Lung (tissue), 12 donors: ENCODE measurements around the gene RASSF5. TPM values are rescaled to one million over a fixed set of nuclear protein-coding genes. Genes with fewer than 3 reads are reported as not detected.

Source experiments
- ATAC-seq: fragments of 200-7000 bp; cut with Tn5 transposase; one replicate; pipeline ENCODE4 v1.9.1; 2020; ENCODE audit warnings: moderate number of reproducible peaks; ENCODE audit not compliant: insufficient read depth, low FRiP score
- DNase-seq, 3 donors: peaks; one replicate each; pipeline ENCODE4 v3.0.0-alpha.2; 2013 to 2017
- H3K27ac ChIP-seq, 2 donors: one replicate each; pipeline ENCODE4 v1.5.1; 2013; ENCODE audit warnings: mild to moderate bottlenecking in 2 of 2, moderate library complexity in 2 of 2, control low read depth in 1 of 2, inconsistent platforms in 1 of 2, low read depth in 1 of 2, low read length in 1 of 2
- H3K27me3 ChIP-seq, 3 donors: one replicate each; pipeline ENCODE4 v1.5.1; 2013; ENCODE audit warnings: low read length in 2 of 3; ENCODE audit not compliant: control insufficient read depth in 3 of 3, insufficient read depth in 3 of 3
- H3K36me3 ChIP-seq, 4 donors: one replicate each; pipeline ENCODE4 v1.5.1; 2013; ENCODE audit warnings: low read length in 4 of 4, mild to moderate bottlenecking in 1 of 4, moderate library complexity in 1 of 4; ENCODE audit not compliant: control insufficient read depth in 4 of 4, insufficient read depth in 4 of 4
- H3K4me1 ChIP-seq, 5 donors: one replicate each; pipeline ENCODE4 v1.5.1; 2013; ENCODE audit warnings: low read length in 5 of 5, mild to moderate bottlenecking in 2 of 5, moderate library complexity in 1 of 5; ENCODE audit not compliant: control insufficient read depth in 5 of 5, insufficient read depth in 5 of 5
- H3K4me3 ChIP-seq: one replicate; pipeline ENCODE4 v1.5.1; 2013; ENCODE audit warnings: mild to moderate bottlenecking, control low read depth, moderate library complexity
- H3K9ac ChIP-seq, 2 donors: one replicate each; pipeline ENCODE4 v1.5.1; 2013; ENCODE audit warnings: low read length in 2 of 2, control low read depth in 1 of 2; ENCODE audit not compliant: insufficient read depth in 1 of 2
- H3K9me3 ChIP-seq, 4 donors: one replicate each; pipeline ENCODE4 v1.5.1; 2013; ENCODE audit warnings: low read length in 3 of 4, mild to moderate bottlenecking in 1 of 4, moderate library complexity in 1 of 4; ENCODE audit not compliant: control insufficient read depth in 4 of 4, insufficient read depth in 3 of 4
- WGBS, 2 donors: extraction: QIAGEN DNeasy Blood & Tissue Kit; methylation state at CpG; one replicate each; pipeline ENCODE4 v1.1.7; 2013; 5-methylcytosine and 5-hydroxymethylcytosine counted together
- polyA plus RNA-seq, 2 donors: library from polyadenylated mRNA; stranded (reverse); fragments of 200-250 nt; gene quantifications; one replicate each; pipeline ENCODE4 v1.2.1, GENCODE V29; 2013
- total RNA-seq, 2 donors: library from RNA; depleted of rRNA in 1 of 2; stranded (reverse); fragments of >200 nt in 1 of 2; gene quantifications; one replicate each; pipeline ENCODE4 v1.2.1, GENCODE V29; 2014 to 2021
- TF ChIP-seq, protein P1 (sequence below): IDR thresholded peaks from 2 replicates; pipeline ENCODE4 v1.5.1; 2012; ENCODE audit warnings: mild to moderate bottlenecking; ENCODE audit errors: control extremely low read depth, extremely low read depth
- donor health status: control.
- donor health status: control.
- donor health status: Bipolar disorder and iron deficiency.
- donor health status: healthy.
- donor health status: DM: yes; HTN: yes; CAD: no.

The RASSF5 gene
- total and polyA plus RNA-seq, 4 donors: 10.3 to 38.2 (median 30.7) TPM

- H3K27ac ChIP-seq: no peak overlapping the region
- peaks cover 0 to 12% (median 2%) of the 10 kb centered on the region in 5 donors for H3K4me1 ChIP-seq
- ATAC-seq (no peak), DNase-seq (no peak)
- no peaks in the 10 kb centered on the region for H3K9me3 ChIP-seq
- H3K4me3 ChIP-seq: no peak overlapping the region
- H3K36me3 ChIP-seq: peaks cover 0 to 14% (median 6%) of the 10 kb centered on the region in 4 donors
- TF ChIP-seq, protein P1, sequence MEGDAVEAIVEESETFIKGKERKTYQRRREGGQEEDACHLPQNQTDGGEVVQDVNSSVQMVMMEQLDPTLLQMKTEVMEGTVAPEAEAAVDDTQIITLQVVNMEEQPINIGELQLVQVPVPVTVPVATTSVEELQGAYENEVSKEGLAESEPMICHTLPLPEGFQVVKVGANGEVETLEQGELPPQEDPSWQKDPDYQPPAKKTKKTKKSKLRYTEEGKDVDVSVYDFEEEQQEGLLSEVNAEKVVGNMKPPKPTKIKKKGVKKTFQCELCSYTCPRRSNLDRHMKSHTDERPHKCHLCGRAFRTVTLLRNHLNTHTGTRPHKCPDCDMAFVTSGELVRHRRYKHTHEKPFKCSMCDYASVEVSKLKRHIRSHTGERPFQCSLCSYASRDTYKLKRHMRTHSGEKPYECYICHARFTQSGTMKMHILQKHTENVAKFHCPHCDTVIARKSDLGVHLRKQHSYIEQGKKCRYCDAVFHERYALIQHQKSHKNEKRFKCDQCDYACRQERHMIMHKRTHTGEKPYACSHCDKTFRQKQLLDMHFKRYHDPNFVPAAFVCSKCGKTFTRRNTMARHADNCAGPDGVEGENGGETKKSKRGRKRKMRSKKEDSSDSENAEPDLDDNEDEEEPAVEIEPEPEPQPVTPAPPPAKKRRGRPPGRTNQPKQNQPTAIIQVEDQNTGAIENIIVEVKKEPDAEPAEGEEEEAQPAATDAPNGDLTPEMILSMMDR: no peak
- no peak overlapping the region for H3K9ac ChIP-seq
- WGBS, 2 donors: 96% methylated on average over 14 of the region's 14 CpGs
- H3K27me3 ChIP-seq: no peaks in the 10 kb centered on the region
These were observed 30.7 kb upstream of the RASSF5 start for GRCh38 chr1:206476591-206476990.

DNA sequence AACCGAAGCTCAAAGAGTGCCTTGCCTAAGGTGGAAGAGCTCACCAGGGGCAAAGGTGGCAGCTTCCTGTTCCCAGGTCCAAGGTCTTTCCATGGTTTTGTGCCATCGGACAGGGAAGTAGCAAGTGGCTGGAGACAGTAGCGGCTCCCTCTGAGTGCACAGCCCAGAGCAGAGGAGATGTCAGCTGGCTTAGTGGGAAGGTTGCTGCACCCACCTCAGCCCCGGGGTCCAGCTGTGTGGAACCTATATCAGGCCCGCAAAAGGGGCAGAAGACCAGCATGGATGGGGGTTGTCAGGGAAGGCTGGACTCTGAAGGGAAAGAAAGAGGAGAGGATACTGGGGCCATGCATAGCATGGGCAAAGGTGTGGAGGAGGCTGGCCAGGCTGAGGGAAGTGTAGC lies 30.2 kb upstream of the RASSF5 start:
- Histone ChIP-seq H3K27me3 (no peaks in the 10 kb centered on the region), H3K9ac (no peak overlapping the region), H3K9me3 (no peaks in the 10 kb centered on the region), H3K36me3 (peaks cover 0 to 14% (median 6%) of the 10 kb centered on the region in 4 donors), H3K4me3 (no peak overlapping the region), H3K4me1 (peaks cover 0 to 8% (median 2%) of the 10 kb centered on the region in 5 donors), H3K27ac (no peak overlapping the region)
- 91 to 96% methylated on average over 5 of the region's 5 CpGs for WGBS, 2 donors
- DNase-seq (no peak), ATAC-seq (no peak)
- TF ChIP-seq, protein P1: no peak

GRCh38 chr1:206477581-206478380 lies 29.6 kb upstream of the RASSF5 start:
- ATAC-seq (no peak), DNase-seq (no peak)
- no peaks in the 10 kb centered on the region for H3K9me3 ChIP-seq
- H3K27ac ChIP-seq: no peak overlapping the region
- 91 to 95% methylated on average over 21 of the region's 21 CpGs for WGBS, 2 donors
- TF ChIP-seq, protein P1: no peak
- peaks cover 0 to 14% (median 6%) of the 10 kb centered on the region in 4 donors for H3K36me3 ChIP-seq
- H3K4me1 ChIP-seq: peaks cover 0 to 4% (median 0%) of the 10 kb centered on the region in 5 donors
- H3K9ac ChIP-seq: no peak overlapping the region
- H3K27me3 ChIP-seq: no peaks in the 10 kb centered on the region
- no peak overlapping the region for H3K4me3 ChIP-seq

DNA sequence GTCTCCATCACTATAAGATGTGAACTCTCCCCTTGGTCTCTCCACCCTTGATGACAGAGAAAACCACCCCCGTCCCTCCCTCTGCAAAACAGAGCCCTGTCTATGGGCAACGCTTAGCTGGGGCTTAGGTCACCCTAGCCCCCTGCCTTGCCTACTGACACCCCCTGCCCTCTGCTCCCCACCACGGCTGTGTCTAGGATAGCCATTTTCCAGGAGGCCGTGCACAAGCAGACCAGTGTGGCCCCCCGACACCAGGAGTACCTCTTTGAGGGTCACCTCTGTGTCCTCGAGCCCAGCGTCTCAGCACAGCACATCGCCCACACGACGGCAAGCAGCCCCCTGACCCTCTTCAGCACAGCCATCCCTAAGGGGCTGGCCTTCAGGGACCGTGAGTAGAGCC lies 28.6 kb upstream of the RASSF5 start:
- ATAC-seq (no peak), DNase-seq (no peak)
- TF ChIP-seq, protein P1: no peak
- H3K4me3 ChIP-seq: no peak overlapping the region
- H3K27ac ChIP-seq: no peak overlapping the region
- H3K4me1 ChIP-seq: no peaks in the 10 kb centered on the region
- H3K36me3 ChIP-seq: peaks cover 0 to 14% (median 6%) of the 10 kb centered on the region in 4 donors
- H3K27me3 ChIP-seq: no peaks in the 10 kb centered on the region
- WGBS, 2 donors: 92 to 96% methylated on average over 11 of the region's 11 CpGs
- H3K9ac ChIP-seq: no peak overlapping the region
- H3K9me3 ChIP-seq: no peaks in the 10 kb centered on the region
